ENCODE results near the gene CAMK2N2.
"Not testable (repeated sequence)": the region's sequence is repeated elsewhere in the genome, so short reads cannot be mapped to it uniquely, and the experiment has no call there.

The CAMK2N2 gene

GRCh38 chr3:184275381-184275701, 14.0 kb upstream of the CAMK2N2 start:
- no peak for DNase-seq (ENCODE audit: low read depth in 4 of 4, low spot score in 1 of 4)

- DNase-seq (ENCODE audit: low read depth in 4 of 4, low spot score in 1 of 4), result no peak
Measured at GRCh38 chr3:184272269-184272668, 10.9 kb upstream of the CAMK2N2 start.

GRCh38 chr3:184267249-184267648, 5.9 kb upstream of the CAMK2N2 start:
- DNase-seq (ENCODE audit: low read depth in 4 of 4, low spot score in 1 of 4), result not testable (repeated sequence)

DNA sequence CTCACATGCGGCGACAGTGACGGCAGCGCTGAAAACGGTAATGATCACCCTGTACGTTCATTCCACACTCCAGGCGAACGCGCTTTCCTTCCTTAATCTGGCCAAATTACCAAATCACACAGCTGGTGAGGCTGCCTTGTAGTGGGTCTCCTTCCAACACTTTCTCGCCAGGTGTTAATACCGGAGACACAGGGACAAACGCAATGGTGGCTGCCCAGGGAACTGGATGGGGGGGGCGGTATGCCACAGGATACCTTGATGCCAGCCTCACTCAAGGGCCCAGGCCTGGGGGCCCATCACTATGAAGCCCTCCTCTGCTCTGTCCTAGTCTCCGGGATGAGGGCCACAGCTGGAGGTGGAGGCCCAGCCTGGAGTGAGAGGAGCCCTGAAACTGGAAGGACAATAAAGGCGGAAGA, 1.4 kb upstream of the CAMK2N2 start:
- no peak for DNase-seq (ENCODE audit: low read depth in 4 of 4, low spot score in 1 of 4)

- DNase-seq (ENCODE audit: low read depth in 4 of 4, low spot score in 1 of 4), result no peak
Measured at GRCh38 chr3:184261854-184262763, 756 bp upstream of the CAMK2N2 start.

GRCh38 chr3:184260724-184261269, 556 bp downstream of the CAMK2N2 start:
- DNase-seq (ENCODE audit: low read depth in 4 of 4, low spot score in 1 of 4), result no peak

DNA sequence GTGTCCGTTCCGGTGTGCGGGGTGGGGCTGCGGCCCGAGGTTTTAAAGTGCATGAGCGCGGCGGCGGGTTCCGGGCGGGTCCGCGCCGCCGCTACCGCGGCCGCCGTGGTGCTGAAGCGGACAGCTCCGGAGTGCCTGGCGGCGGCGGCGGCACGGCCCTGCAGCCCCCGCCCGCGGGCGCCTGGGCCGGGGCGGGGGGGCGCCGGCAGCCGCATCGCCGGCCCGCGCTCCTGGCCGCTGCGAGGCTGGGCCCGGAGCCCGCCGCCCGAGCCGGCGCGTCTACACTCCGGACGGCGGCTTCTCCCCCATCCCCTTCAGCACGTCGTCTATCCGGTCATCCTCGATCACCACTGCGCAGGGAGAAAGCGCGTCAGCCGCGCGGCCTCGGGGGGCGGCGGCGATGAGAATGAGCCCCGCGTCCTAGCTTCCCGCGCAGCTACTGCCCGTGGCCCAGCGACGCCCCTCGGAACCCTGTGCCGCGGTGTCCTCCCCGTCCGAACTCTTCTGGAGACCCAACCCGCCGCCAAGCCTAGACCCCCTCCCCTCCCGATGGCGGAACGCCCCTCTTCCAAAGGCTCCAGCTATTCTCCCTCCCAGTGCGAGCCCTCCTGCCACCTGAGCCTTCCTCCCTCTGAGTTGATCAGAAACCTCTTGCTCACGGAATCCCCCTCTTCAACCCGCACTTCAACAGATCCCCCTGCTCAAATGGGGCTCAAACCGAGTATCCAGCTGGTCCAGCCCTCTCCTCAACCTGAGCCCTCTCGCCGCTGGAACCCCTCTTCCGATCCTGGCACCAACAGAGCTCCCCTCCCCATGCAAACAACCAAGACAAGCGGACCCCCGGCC, 1.3 kb downstream of the CAMK2N2 start:
- DNase-seq (ENCODE audit: low read depth in 4 of 4, low spot score in 1 of 4), result no peak

GRCh38 chr3:184259396-184259877, 1.9 kb downstream of the CAMK2N2 start:
- DNase-seq (ENCODE audit: low read depth in 4 of 4, low spot score in 1 of 4), result no peak

GRCh38 chr3:184258926-184259325, 2.4 kb downstream of the CAMK2N2 start:
- no peak for DNase-seq (ENCODE audit: low read depth in 4 of 4, low spot score in 1 of 4)

GRCh38 chr3:184257083-184257915, 4.1 kb downstream of the CAMK2N2 start:
- no peak for DNase-seq (ENCODE audit: low read depth in 4 of 4, low spot score in 1 of 4)

- no peak for DNase-seq (ENCODE audit: low read depth in 4 of 4, low spot score in 1 of 4)
Measured at GRCh38 chr3:184255291-184256039, 5.9 kb downstream of the CAMK2N2 start.

DNA sequence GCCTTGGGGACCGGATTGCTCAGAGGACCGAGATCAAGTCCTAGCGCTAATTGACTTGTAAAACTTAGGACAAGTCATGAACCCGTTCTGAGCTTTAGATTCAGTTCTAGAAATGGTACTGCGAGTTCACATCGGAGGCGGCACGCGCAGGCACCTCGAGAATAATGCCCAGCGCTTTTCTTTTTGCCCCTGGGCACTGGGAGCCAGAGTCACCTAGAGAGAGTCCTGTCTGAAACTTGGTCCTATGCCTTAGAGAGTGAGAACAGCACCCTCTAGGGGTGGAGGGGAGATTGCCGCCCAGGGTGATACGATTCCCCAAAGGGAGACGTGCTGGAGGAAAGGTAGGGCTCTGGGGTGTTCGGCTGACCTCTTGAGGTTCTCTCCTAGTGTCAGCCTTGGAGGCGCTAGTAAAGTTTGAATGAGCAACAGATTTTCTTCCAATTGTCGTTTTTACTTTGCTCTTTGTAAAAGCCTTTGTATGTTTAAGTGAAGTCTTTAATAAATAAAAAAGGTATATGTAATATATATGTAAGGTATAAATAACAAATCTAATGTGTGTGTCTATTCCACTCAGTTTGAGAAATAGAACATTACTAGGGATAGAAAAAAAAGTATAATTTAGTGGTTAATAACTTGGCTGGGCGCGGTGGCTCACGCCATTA, 11.1 kb downstream of the CAMK2N2 start:
- DNase-seq (ENCODE audit: low read depth in 4 of 4, low spot score in 1 of 4), result peak; percentile 77 to 91 (median 80)

DNA sequence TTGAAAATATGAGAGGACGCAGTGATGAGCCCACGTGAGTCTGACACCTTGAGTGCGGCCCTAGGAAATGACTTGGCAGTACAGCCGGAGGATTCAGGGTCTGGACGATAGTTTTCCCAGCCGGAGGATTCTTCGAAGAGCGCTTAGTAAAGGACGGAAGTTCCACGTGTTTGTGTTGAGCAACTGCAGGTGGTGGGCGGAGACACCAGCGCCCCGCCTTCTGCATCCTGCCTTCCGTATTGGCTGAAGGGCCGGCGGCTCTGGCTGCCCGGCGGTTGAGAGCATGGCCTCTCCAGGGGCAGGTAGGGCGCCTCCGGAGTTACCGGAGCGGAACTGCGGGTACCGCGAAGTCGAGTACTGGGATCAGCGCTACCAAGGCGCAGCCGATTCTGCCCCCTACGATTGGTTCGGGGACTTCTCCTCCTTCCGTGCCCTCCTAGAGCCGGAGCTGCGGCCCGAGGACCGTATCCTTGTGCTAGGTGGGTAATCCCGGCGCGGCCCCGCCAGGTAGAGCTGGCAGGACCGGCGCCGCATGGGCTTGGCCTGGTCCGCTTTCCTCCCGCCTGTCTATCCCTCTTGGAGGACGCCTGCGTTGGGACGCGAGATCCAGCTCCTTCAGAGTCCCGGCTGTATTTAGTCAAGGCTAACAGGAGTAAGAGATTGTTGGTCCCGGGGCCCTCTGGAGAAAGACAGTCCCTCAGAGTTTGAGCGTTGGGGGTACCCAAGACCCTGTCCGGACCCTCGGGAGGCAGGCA, 11.8 kb downstream of the CAMK2N2 start, which contains the start of gene EEF1AKMT4:
Gene EEF1AKMT4, plus strand, starts transcription at position 261 of the 755 bp plus-strand sequence. Its CDS starts 23 bp downstream, at position 284.
- peak; percentile 84 to 97 (median 89) for DNase-seq (ENCODE audit: low read depth in 4 of 4, low spot score in 1 of 4)

DNA sequence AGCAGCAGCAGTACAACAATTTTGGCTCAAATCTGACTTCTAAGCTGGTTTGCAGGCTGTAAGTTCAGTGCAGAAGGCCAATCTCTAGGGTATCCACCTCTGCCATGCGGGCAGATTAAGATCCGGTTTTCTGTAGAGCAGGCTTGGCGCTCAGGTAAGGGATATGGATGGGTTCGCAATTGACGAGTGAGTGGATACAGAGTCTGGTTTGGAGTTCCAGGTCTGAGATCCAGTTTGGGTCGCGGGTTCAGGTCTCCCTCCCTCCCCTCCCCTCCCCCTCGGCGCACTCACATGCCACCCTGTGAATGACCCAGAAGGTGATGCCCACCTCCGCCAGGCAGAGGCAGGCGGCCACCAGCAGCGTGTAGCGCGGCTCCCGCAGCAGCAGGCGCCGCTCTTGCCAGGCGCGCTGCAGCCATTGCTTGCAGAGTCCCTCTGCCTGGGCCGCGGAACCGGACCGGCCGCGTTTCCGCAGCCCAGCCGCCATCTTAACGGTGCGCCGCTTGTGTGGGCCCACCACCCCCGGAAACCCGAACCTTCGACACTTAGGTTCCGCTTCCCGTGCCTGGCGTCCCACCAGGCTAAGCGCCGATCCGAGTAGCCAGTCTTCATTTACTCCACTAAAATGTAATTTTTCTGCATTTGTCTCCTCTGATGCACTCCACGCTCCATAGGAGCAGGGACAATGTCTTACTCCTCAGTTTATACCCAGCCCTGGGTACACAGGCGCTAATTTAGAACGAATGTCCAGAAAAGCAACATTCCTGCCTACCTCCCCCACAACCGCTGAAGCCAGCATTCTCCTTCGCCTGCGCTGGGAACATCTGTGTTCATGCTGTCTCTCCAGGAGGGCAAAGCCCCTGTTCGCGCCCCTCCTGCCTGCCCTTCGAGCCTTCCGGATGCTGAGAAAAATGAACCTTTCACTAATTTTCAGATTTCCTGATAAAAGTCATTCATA, 12.6 kb downstream of the CAMK2N2 start, which contains the start of gene ALG3:
Gene ALG3, minus strand, starts transcription at position 509 of the 958 bp plus-strand sequence. Its CDS starts 22 bp downstream, at position 487.
- peak; percentile 73 to 83 (median 82) for DNase-seq (ENCODE audit: low read depth in 4 of 4, low spot score in 1 of 4)

DNA sequence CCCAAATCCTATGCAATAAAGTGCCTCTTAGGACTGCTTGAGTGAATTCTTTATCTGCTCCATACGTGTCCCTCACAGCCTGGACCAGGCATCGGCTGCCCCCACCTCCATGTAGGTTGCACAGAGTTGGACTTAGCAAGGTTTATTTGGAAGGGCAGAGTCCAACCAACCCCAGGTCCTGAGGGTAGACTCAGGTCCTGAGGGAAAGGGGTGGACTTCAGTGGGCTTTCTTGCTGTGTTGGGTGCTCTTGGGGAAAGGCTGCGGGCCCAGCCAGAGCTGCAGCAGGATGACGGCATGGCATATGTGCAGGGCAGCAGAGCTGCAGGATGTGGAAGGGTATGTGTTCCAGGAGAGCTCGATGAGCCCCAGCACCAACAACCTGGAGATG, 19.1 kb downstream of the CAMK2N2 start:
- no peak for DNase-seq (ENCODE audit: low read depth in 4 of 4, low spot score in 1 of 4)

GRCh38 chr3:184241447-184242296, 19.7 kb downstream of the CAMK2N2 start:
- DNase-seq (ENCODE audit: low read depth in 4 of 4, low spot score in 1 of 4), result no peak

- no peak for DNase-seq (ENCODE audit: low read depth in 4 of 4, low spot score in 1 of 4)
Measured at GRCh38 chr3:184241141-184241446, 20.3 kb downstream of the CAMK2N2 start.

Measured in stimulated activated CD4-positive, alpha-beta T cell treated with anti-CD3 and anti-CD28 coated beads, Interleukin-1b, Interleukin-23, amount 100 ng/mL, for 24 hours (primary cell).